HFF-Myc (cell line): ENCODE data around the gene MRPL51.

Experiments used
- DNase-seq: peaks from one replicate; pipeline ENCODE4 v3.0.0-alpha.2; 2011; ENCODE audit warnings: low read depth; ENCODE audit errors: extremely low read depth
- H3K4me3 ChIP-seq: replicated peaks from 2 replicates; pipeline ENCODE4 v1.5.1; 2011; ENCODE audit warnings: low read depth, mild to moderate bottlenecking, control low read depth, low read length
- TF ChIP-seq, protein P1 (sequence below): IDR thresholded peaks from 2 replicates; pipeline ENCODE4 v1.5.1; 2012; ENCODE audit warnings: mild to moderate bottlenecking, low read depth, low read length, control low read depth; ENCODE audit errors: missing control alignments

Gene MRPL51

DNA sequence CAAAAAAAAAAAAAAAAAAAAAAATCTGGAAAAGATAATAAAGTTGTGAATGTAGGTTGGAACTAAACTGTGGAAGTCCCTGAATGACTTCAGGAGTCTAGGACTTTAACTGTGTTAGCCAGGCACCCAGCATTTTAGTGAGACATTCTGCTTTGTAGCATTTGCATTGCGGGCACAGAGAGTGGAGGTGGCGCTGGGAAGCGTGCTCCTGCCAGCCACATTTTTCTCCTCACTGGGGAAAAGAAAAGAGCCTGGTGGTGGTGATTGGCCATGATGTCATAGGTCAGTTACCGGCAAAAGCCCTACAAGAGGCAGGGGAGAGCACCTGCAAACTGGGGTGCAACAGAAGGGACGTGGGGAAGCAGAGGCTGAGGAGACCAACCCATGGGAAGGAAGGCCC lies 31.6 kb upstream of the MRPL51 start:
- no peak overlapping the region for H3K4me3 ChIP-seq
- TF ChIP-seq, protein P1, sequence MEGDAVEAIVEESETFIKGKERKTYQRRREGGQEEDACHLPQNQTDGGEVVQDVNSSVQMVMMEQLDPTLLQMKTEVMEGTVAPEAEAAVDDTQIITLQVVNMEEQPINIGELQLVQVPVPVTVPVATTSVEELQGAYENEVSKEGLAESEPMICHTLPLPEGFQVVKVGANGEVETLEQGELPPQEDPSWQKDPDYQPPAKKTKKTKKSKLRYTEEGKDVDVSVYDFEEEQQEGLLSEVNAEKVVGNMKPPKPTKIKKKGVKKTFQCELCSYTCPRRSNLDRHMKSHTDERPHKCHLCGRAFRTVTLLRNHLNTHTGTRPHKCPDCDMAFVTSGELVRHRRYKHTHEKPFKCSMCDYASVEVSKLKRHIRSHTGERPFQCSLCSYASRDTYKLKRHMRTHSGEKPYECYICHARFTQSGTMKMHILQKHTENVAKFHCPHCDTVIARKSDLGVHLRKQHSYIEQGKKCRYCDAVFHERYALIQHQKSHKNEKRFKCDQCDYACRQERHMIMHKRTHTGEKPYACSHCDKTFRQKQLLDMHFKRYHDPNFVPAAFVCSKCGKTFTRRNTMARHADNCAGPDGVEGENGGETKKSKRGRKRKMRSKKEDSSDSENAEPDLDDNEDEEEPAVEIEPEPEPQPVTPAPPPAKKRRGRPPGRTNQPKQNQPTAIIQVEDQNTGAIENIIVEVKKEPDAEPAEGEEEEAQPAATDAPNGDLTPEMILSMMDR = no peak
- DNase-seq = no peak

DNA sequence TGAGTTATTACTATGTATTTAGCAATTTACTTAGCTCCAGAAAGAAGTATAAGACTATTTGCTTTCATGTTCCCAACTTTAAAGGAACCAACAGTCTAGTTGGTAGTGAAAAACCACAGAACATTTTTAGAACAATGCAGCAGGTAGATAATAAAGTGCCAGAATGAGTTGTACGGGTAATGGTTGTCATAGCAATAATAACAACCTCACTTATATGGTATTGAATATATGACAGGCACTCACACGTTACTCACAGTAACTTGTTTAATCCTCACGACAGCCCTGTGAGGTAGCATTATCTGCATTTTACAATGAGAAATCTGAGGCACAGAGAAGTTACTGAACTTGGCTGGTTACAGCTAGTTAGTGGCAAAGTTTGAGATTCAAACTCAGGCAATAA lies 30.6 kb upstream of the MRPL51 start:
- TF ChIP-seq, protein P1 = no peak
- H3K4me3 ChIP-seq = no peak overlapping the region
- DNase-seq = no peak

DNA sequence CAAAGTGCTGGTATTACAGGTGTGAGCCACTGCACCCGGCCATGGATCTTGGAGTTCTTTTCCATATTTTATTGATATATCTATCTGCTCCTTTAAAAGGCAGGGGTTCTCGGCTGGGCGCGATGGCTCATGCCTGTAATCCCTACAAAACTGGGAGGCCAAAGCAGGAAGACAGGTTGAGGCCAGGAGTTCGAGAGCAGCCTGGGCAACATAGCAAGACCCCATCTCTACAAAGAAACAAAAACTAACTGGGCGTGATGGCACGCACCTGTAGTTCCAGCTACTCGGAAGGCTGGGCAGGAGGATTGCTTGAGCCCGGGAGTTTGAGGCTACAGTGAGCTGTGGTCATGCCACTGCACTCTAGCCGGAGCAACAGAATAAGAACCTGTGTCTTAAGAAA lies 29.1 kb upstream of the MRPL51 start:
- DNase-seq = no peak
- TF ChIP-seq, protein P1 = no peak
- H3K4me3 ChIP-seq = no peak overlapping the region

DNA sequence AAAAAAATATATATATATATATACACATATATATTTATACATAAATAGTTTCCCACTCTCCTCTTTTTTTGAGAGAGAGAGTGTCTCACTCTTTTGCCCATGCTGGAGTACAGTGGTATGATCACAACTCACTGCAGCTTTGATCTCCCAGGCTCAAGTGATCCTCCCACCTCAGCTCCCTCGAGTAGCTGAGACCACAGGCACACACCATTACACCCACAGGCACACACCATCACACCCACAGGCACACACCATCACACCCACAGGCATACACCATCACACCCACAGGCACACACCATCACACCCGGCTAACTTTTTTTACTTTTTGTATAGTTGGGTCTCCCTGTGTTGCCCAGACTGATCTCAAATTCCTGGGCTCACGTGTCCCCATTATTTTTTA lies 27.1 kb upstream of the MRPL51 start:
- DNase-seq = no peak
- H3K4me3 ChIP-seq = no peak overlapping the region
- TF ChIP-seq, protein P1 = no peak

DNA sequence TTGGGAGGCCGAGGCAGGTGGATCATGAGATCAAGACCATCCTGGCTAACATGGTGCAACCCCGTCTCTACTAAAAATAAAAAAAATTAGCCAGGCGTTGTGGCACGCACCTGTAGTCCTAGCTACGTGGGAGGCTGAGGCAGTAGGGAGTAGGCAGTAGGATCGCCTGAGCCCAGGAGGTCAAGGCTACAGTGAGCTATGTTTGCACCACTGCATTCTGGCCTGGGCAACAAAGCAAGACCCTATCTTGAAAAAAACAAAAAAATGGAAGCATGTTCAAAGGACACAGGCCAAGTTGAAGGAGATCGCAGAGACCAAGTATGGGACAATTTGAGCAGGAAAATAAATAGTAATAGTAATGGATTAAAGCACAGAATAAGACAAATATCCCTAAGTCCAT lies 15.0 kb upstream of the MRPL51 start:
- H3K4me3 ChIP-seq = no peak overlapping the region
- DNase-seq = no peak
- TF ChIP-seq, protein P1 = no peak

DNA sequence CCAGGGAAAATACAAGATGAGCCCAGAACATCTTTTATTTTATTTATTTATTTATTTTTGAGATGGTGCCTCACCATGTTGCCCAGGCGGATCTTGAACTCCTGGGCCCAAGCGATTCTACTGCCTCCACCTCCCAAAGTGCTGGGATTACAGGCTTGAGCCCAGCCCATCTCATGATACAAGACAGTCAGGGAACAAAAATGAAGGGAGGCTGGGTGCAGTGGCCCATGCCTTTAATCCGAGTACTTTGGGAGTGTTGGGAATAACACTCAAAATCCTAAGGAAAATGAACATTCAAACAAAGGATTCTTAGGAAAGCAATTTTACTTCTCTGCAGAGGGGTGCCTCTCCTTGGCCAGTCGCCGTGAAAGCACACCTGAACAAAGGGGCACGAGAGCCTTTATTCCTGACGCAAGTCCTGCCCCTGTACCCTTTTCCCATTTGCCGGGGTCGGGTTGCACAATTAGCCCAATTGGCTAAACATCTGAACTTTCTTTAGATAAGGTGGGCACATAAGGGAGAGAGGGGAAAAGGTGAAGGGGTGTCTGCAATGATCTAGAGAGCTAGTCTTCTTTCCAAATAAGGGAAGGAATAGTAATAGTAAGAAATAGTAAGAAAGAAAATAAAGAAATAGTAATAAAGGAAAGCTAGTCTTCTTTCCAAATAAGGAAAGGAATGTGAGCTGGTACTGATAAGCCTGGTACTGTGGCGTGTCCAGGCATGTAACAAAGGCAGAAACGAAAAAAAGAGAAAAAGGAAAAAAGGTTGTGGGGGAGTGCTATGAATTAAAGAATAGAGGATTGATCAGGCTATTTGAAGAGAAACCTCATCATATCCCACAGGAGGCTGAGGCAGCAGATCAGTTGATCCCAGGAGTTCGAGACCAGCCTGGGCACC lies 14.3 kb upstream of the MRPL51 start:
- TF ChIP-seq, protein P1 = no peak
- no peak for DNase-seq
- H3K4me3 ChIP-seq = no peak overlapping the region
